BJ (cell line): Measurements from ENCODE around the gene CDH23. TPM values are rescaled to one million over a fixed set of nuclear protein-coding genes. Genes with fewer than 3 reads are reported as not detected.

Source experiments
- CTCF ChIA-PET: fragments of 350-600 bp; formaldehyde crosslinking; extraction: SDS; loops from one replicate; lab custom pipeline; 2021; ENCODE audit warnings: antibody characterized with exemption, inconsistent platforms; lab: Yijun Ruan, JAX
- POLR2A ChIA-PET: fragments of 300-600 bp; sonication (Branson Sonifier 250); formaldehyde crosslinking; extraction: SDS; loops from one replicate; lab custom pipeline; 2021; ENCODE audit warnings: antibody characterized with exemption; lab: Charles Lee
- DNase-seq: peaks from one replicate; pipeline ENCODE4 v3.0.0-alpha.2; 2011; ENCODE audit warnings: low read depth
- H3K27me3 ChIP-seq: 2 replicates; pipeline ENCODE4 v1.6.0; 2011; ENCODE audit warnings: low read length; ENCODE audit not compliant: control insufficient read depth, insufficient read depth
- H3K36me3 ChIP-seq: 2 replicates; pipeline ENCODE4 v1.5.1; 2011; ENCODE audit warnings: low read length; ENCODE audit not compliant: control insufficient read depth, insufficient read depth
- H3K4me3 ChIP-seq: 2 replicates; pipeline ENCODE4 v1.5.1; 2011; ENCODE audit warnings: low read depth, mild to moderate bottlenecking, control low read depth, low read length
- CTCF ChIP-seq: IDR thresholded peaks from 2 replicates; pipeline ENCODE4 v1.5.1; 2011; ENCODE audit warnings: low read depth, mild to moderate bottlenecking, control low read depth, inconsistent platforms, low read length, moderate library complexity; ENCODE audit not compliant: insufficient read depth
- polyA plus RNA-seq: library from polyadenylated mRNA; depleted of rRNA; stranded (reverse); fragments of >200 nt; gene quantifications from 2 replicates; pipeline ENCODE4 v1.2.3, GENCODE V29; 2011

CDH23 gene
- polyA plus RNA-seq, 1 experiment, result 0.05 TPM

DNA sequence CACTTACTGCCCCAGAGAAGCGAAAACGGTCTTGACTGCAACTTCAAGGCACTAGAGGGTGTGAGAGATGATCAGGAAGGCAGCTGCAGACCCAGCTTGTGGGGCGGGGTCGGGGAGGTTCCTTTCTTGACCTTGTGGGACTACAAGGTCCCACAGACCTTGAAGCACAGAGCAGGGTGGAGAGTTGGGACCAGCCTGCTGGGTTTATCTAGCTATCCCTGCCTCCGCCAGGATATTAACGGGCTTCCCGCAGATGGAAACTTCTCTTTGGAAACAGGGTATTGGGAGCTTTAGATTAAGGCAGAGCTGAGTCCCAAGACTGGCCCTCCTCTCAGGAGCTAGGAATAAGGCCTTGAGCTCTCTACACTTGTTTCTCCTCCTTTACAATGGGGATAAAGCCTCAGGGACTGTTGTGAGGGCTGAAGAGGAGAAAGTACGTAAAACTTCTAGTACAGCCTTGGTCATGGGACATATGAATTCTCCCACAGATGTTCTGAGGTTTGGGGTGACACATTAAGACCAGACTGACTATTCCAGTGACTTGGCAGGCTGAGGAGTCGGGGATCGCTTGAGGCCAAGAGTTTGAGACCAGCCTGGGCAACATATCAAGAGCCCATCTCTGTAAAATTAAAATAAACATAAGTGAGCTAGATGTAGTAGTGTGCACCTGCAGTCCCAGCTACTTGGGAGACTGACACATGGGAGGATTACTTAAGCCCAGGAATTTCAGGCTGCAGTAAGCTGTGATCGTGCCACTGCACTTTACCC is 153.2 kb downstream of the CDH23 start:
- no peak overlapping the region for H3K4me3 ChIP-seq
- no peaks in the 10 kb centered on the region for H3K36me3 ChIP-seq
- ChIA-PET CTCF (interaction anchor here (1.1 to 2.7 kb wide), 3 partner anchors 18 to 235 kb away, joined by 3 to 20 read pairs (median 9); no protein-coding TSS in a partner anchor), POLR2A (no interaction called here)
- no peak for DNase-seq
- peaks cover 5% of the 10 kb centered on the region for H3K27me3 ChIP-seq
- no peak for TF ChIP-seq CTCF

DNA sequence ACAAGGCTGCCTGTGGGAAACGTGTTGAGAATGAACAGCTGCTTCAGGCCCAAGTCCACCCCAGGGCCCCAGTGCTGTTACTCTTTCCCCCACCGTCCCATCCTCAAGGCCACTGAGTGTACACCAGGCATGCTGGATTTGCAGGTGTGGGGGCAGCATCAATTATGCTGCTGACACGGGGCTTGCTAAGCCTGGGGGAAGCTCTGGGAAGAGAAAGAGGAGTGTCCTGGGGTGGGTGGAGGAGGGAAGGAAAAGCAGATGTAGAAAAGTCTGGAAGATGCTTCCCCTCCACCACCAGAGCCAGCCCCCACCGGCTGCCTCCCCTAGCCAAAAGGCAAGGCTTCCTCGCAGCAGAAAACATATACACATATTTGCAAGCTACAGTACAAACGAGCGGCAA is 153.9 kb downstream of the CDH23 start:
- DNase-seq, result no peak
- Histone ChIP-seq H3K36me3 (no peaks in the 10 kb centered on the region), H3K4me3 (no peak overlapping the region), H3K27me3 (peaks cover 5% of the 10 kb centered on the region)
- CTCF ChIA-PET, result no interaction called here
- POLR2A ChIA-PET, result no interaction called here
- TF ChIP-seq CTCF, result no peak

GRCh38 chr10:71551970-71552369 is 155.2 kb downstream of the CDH23 start:
- TF ChIP-seq CTCF, result no peak
- DNase-seq, result no peak
- ChIA-PET POLR2A (no interaction called here), CTCF (interaction anchor here (1.1 kb wide), 1 partner anchor 18 kb away, joined by 3 read pairs; no protein-coding TSS in a partner anchor)
- no peaks in the 10 kb centered on the region for H3K27me3 ChIP-seq
- H3K4me3 ChIP-seq, result no peak overlapping the region
- H3K36me3 ChIP-seq, result no peaks in the 10 kb centered on the region

GRCh38 chr10:71553432-71553831 is 156.7 kb downstream of the CDH23 start:
- Histone ChIP-seq H3K4me3 (no peak overlapping the region), H3K27me3 (no peaks in the 10 kb centered on the region), H3K36me3 (no peaks in the 10 kb centered on the region)
- POLR2A ChIA-PET, result no interaction called here
- DNase-seq, result no peak
- CTCF ChIA-PET, result interaction anchor here (3.8 kb wide), 1 partner anchor 17 kb away, joined by 19 read pairs; no protein-coding TSS in a partner anchor
- TF ChIP-seq CTCF, result no peak

DNA sequence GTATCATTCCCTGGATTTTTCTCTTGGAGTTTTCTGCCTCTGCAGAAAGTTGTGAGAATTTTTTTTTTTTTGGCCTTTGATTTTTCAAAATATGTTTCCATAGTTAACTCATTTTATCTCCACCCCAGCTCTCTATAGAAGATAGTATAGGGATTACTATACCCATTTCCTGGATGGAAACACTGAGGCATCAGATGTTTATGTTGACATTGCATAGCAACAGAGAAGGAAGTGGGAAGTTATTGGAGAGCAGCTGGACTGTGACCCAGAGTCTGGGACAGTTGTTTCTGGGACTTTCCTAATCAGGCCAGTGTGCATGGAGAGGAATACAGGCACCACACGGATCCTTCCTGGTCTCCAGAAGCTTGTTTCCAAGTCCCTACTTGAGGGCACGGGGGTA is 158.0 kb downstream of the CDH23 start:
- CTCF ChIA-PET, result interaction anchor here (3.8 kb wide), 1 partner anchor 15 kb away, joined by 19 read pairs; no protein-coding TSS in a partner anchor
- Histone ChIP-seq H3K4me3 (no peak overlapping the region), H3K36me3 (no peaks in the 10 kb centered on the region), H3K27me3 (peaks cover 6% of the 10 kb centered on the region)
- POLR2A ChIA-PET, result no interaction called here
- no peak for TF ChIP-seq CTCF
- DNase-seq, result no peak
